IMR-90 (cell line): ENCODE data around the gene ITGA6. TPM values are rescaled to one million over a fixed set of nuclear protein-coding genes. Genes with fewer than 3 reads are reported as not detected.
"Not testable (repeated sequence)": the region's sequence is repeated elsewhere in the genome, so short reads cannot be mapped to it uniquely, and the experiment has no call there.

Experiments
- ATAC-seq: fragments of 200-7000 bp; cut with Tn5 transposase; 2 replicates; pipeline ENCODE4 v1.9.1; 2020; ENCODE audit warnings: low read depth, mild to moderate bottlenecking, moderate library complexity
- BruUV-seq: library from RNA; stranded (reverse); fragments of 400-500 nt; replicated peaks from 2 replicates; lab custom pipeline; 2021; lab: Mats Ljungman, UMichigan
- CTCF ChIA-PET: fragments of 300-600 bp; formaldehyde crosslinking; extraction: SDS; loops from one replicate; lab custom pipeline; 2021; ENCODE audit warnings: antibody characterized with exemption; lab: Yijun Ruan, JAX
- POLR2A ChIA-PET: fragments of 300-600 bp; sonication (Branson Sonifier 250); formaldehyde crosslinking; loops from one replicate; lab custom pipeline; 2022; ENCODE audit warnings: antibody characterized with exemption; ENCODE audit not compliant: unreplicated experiment; lab: Charles Lee
- DNase-seq: peaks from one replicate; pipeline ENCODE4 v3.0.0; 2013
- H2AFZ ChIP-seq: replicated peaks from 2 replicates; pipeline ENCODE3; 2013; ENCODE audit warnings: low read length, mild to moderate bottlenecking; ENCODE audit not compliant: poor library complexity
- H2AK5ac ChIP-seq: 2 replicates; pipeline ENCODE4 v1.6.1; 2013; ENCODE audit warnings: low read depth, low read length, inconsistent platforms
- H2AK9ac ChIP-seq: replicated peaks from 2 replicates; pipeline ENCODE3; 2013; ENCODE audit warnings: mild to moderate bottlenecking, low read depth, low read length, moderate library complexity; ENCODE audit not compliant: poor library complexity
- H2BK120ac ChIP-seq: 2 replicates; pipeline ENCODE4 v1.6.1; 2013; ENCODE audit warnings: low read depth, low read length, inconsistent platforms
- H2BK15ac ChIP-seq: 3 replicates; pipeline ENCODE4 v1.6.1; 2013; ENCODE audit warnings: low read depth, low read length, inconsistent platforms
- H2BK20ac ChIP-seq: 2 replicates; pipeline ENCODE4 v1.6.1; 2013; ENCODE audit warnings: low read depth, mild to moderate bottlenecking, inconsistent platforms, low read length, moderate library complexity
- H2BK5ac ChIP-seq: 2 replicates; pipeline ENCODE4 v1.6.1; 2013; ENCODE audit warnings: mild to moderate bottlenecking, low read depth, low read length, inconsistent platforms; ENCODE audit not compliant: poor library complexity, severe bottlenecking
- H3K14ac ChIP-seq: replicated peaks from 2 replicates; pipeline ENCODE4 v1.6.1; 2013; ENCODE audit warnings: low read depth, low read length, inconsistent platforms
- H3K18ac ChIP-seq: 2 replicates; pipeline ENCODE4 v1.6.1; 2013; ENCODE audit warnings: low read depth, low read length, control low read depth
- H3K23ac ChIP-seq: 2 replicates; pipeline ENCODE4 v1.6.1; 2013; ENCODE audit warnings: low read depth, low read length, inconsistent platforms
- H3K27ac ChIP-seq: 2 replicates; pipeline ENCODE4 v1.5.1; 2013; ENCODE audit warnings: mild to moderate bottlenecking, control low read depth, low read length; ENCODE audit not compliant: insufficient read depth
- H3K27me3 ChIP-seq: 2 replicates; pipeline ENCODE4 v1.6.1; 2013; ENCODE audit warnings: low read length; ENCODE audit not compliant: control insufficient read depth, insufficient read depth
- H3K36me3 ChIP-seq: 2 replicates; pipeline ENCODE4 v1.6.1; 2013; ENCODE audit warnings: low read length, mixed read lengths; ENCODE audit not compliant: control insufficient read depth, insufficient read depth
- H3K4ac ChIP-seq: 2 replicates; pipeline ENCODE4 v1.6.1; 2013; ENCODE audit warnings: low read depth, low read length, inconsistent platforms
- H3K4me1 ChIP-seq: 2 replicates; pipeline ENCODE4 v1.6.1; 2013; ENCODE audit warnings: low read length, mixed read lengths; ENCODE audit not compliant: control insufficient read depth, insufficient read depth
- H3K4me2 ChIP-seq: 2 replicates; pipeline ENCODE4 v1.6.1; 2013; ENCODE audit warnings: low read depth, mild to moderate bottlenecking, control low read depth, low read length, moderate library complexity
- H3K4me3 ChIP-seq: 2 replicates; pipeline ENCODE4 v1.5.1; 2013; ENCODE audit warnings: low read depth, mild to moderate bottlenecking, control low read depth, low read length, moderate library complexity; ENCODE audit not compliant: insufficient read depth
- H3K56ac ChIP-seq: 2 replicates; pipeline ENCODE4 v1.6.1; 2013; ENCODE audit warnings: low read length, inconsistent platforms; ENCODE audit not compliant: insufficient read depth; ENCODE audit errors: extremely low read depth
- H3K79me1 ChIP-seq, 2 experiments: 2 replicates each; pipeline ENCODE4 v1.6.1; 2013; ENCODE audit warnings: low read length in 2 of 2, inconsistent platforms in 1 of 2, low read depth in 1 of 2
- H3K9ac ChIP-seq: 2 replicates; pipeline ENCODE4 v1.6.1; 2013; ENCODE audit warnings: low read depth, low read length, control low read depth
- H3K9me1 ChIP-seq: 2 replicates; pipeline ENCODE4 v1.6.1; 2013; ENCODE audit warnings: low read length, inconsistent platforms; ENCODE audit not compliant: insufficient read depth
- H3K9me3 ChIP-seq: 2 replicates; pipeline ENCODE4 v1.6.1; 2013; ENCODE audit warnings: low read length; ENCODE audit not compliant: control insufficient read depth, insufficient read depth
- H4K20me1 ChIP-seq: 2 replicates; pipeline ENCODE4 v1.6.1; 2013; ENCODE audit warnings: low read length, inconsistent platforms; ENCODE audit not compliant: insufficient read depth
- H4K5ac ChIP-seq: 2 replicates; pipeline ENCODE4 v1.6.1; 2013; ENCODE audit warnings: mild to moderate bottlenecking, low read depth, low read length, control low read depth
- H4K8ac ChIP-seq, 2 experiments: 2 replicates each; pipeline ENCODE4 v1.6.1; 2013; ENCODE audit warnings: low read depth in 2 of 2, low read length in 2 of 2, control low read depth in 1 of 2, inconsistent platforms in 1 of 2
- H4K91ac ChIP-seq: 2 replicates; pipeline ENCODE4 v1.6.1; 2013; ENCODE audit warnings: low read depth, low read length, inconsistent platforms; ENCODE audit not compliant: insufficient read depth
- WGBS, 2 experiments: methylation state at CpG; one replicate each; pipeline versions ENCODE4 v1.1.5 to v1.1.7; 2013; ENCODE audit warnings: missing lambda C conversion rate in 2 of 2; ENCODE audit not compliant: insufficient read length in 1 of 2; ENCODE audit errors: extremely low coverage in 2 of 2; 5-methylcytosine and 5-hydroxymethylcytosine counted together
- dilution Hi-C: fragments of 300-500 bp; cut with HindIII; formaldehyde crosslinking; loops from one replicate; pipeline ENCODE4 v1.14.3; 2018; ENCODE audit warnings: low sequenced_read_pairs; ENCODE audit not compliant: unreplicated experiment
- in situ Hi-C: fragments of 300-500 bp; cut with MboI; formaldehyde crosslinking; loops from 3 replicates; pipeline ENCODE4 v1.14.3; 2019; ENCODE audit warnings: low sequenced_read_pairs, inconsistent platforms, mixed read lengths
- intact Hi-C: fragments of 100-400 bp; cut with micrococcal nuclease; formaldehyde crosslinking; loops from 2 replicates; pipeline ENCODE4 v1.10.0; 2022
- polyA plus RNA-seq, 3 experiments: library from polyadenylated mRNA; depleted of rRNA; stranded (reverse); fragments of >200 nt; gene quantifications; 2 replicates each; pipeline ENCODE4 v1.2.3, GENCODE V29; 2012; ENCODE audit warnings: low replicate concordance in 1 of 3
- total RNA-seq: library from RNA; depleted of rRNA; stranded (reverse); fragments of >200 nt; gene quantifications from 2 replicates; pipeline ENCODE4 v1.2.3, GENCODE V29; 2012

Gene ITGA6
- total and polyA plus RNA-seq, 2 of the 4 experiments (the other 2 are of a cell fraction), result 12.5 to 43.9 TPM

- H3K4me3 ChIP-seq, H3K9me1 ChIP-seq, H4K91ac ChIP-seq, BruUV-seq, in situ Hi-C loops, H4K8ac ChIP-seq, H3K27me3 ChIP-seq, intact Hi-C loops, H3K79me1 ChIP-seq, H2AFZ ChIP-seq, H3K56ac ChIP-seq, H3K14ac ChIP-seq, H4K5ac ChIP-seq, H2BK120ac ChIP-seq, POLR2A ChIA-PET, dilution Hi-C loops, H3K18ac ChIP-seq, H3K4me1 ChIP-seq, ATAC-seq, H3K23ac ChIP-seq, H2BK5ac ChIP-seq, H3K27ac ChIP-seq, H2AK9ac ChIP-seq, H4K20me1 ChIP-seq, H3K4me2 ChIP-seq, H3K9ac ChIP-seq, H2BK20ac ChIP-seq, DNase-seq, H2BK15ac ChIP-seq, H3K9me3 ChIP-seq, H3K4ac ChIP-seq, H3K36me3 ChIP-seq, CTCF ChIA-PET, H2AK5ac ChIP-seq: not testable (repeated sequence)
- no CpG with 5 or more reads among the region's 2 CpGs for WGBS, 2 experiments
Observed at GRCh38 chr2:172532461-172532860, 105.1 kb downstream of the ITGA6 start.
